Uterus (tissue), 2 donors: ENCODE data around the gene EXOSC7.

Experiments
- CTCF ChIP-seq, 4 experiments: fragments of 200-600 bp in 2 of 4; fragments of 450-650 bp in 2 of 4; sonication (generic) in 2 of 4; IDR thresholded peaks; one replicate each; pipeline ENCODE4 v1.5.1; 2016 to 2019; ENCODE audit warnings: antibody characterized with exemption in 4 of 4, mild to moderate bottlenecking in 2 of 4, moderate library complexity in 1 of 4
- POLR2A ChIP-seq, 2 donors: fragments of 450-650 bp; IDR thresholded peaks; one replicate each; pipeline ENCODE4 v1.6.1; 2016; ENCODE audit warnings: antibody characterized with exemption in 2 of 2, mild to moderate bottlenecking in 1 of 2, moderate library complexity in 1 of 2

- no peak for TF ChIP-seq CTCF (IDR thresholded peaks at IDR 0.05)
- no peak for TF ChIP-seq POLR2A (IDR thresholded peaks at IDR 0.05)
Measured at GRCh38 chr3:44942202-44942921, 33.7 kb upstream of the EXOSC7 start.
